ENCODE results near the gene RELT. TPM values are rescaled to one million over a fixed set of nuclear protein-coding genes. Genes with fewer than 3 reads are reported as not detected.

Gene RELT
- total and polyA plus RNA-seq, 9 donors: 0.38 to 4.7 (median 2.0) TPM

- Histone ChIP-seq H3K4me1 (ENCODE audit: insufficient read depth) (no peaks in the 10 kb centered on the region), H3K27me3 (no peaks in the 10 kb centered on the region), H3K27ac (no peak overlapping the region), H3K9me3 (no peaks in the 10 kb centered on the region), H3K36me3 (no peaks in the 10 kb centered on the region), H3K4me3 (no peak overlapping the region)
- intact Hi-C loops (cut with DNase I): loop anchor here in 2 of 4 donors (5.0 kb wide), 2 partner anchors 36 to 306 kb away; no protein-coding TSS in a partner anchor
- WGBS, 3 donors: 14 to 18% (median 14%) methylated on average over 16 of the region's 16 CpGs
- peak in 2 of 5 donors; percentile 64 to 70 for DNase-seq
- TF ChIP-seq, protein P1, sequence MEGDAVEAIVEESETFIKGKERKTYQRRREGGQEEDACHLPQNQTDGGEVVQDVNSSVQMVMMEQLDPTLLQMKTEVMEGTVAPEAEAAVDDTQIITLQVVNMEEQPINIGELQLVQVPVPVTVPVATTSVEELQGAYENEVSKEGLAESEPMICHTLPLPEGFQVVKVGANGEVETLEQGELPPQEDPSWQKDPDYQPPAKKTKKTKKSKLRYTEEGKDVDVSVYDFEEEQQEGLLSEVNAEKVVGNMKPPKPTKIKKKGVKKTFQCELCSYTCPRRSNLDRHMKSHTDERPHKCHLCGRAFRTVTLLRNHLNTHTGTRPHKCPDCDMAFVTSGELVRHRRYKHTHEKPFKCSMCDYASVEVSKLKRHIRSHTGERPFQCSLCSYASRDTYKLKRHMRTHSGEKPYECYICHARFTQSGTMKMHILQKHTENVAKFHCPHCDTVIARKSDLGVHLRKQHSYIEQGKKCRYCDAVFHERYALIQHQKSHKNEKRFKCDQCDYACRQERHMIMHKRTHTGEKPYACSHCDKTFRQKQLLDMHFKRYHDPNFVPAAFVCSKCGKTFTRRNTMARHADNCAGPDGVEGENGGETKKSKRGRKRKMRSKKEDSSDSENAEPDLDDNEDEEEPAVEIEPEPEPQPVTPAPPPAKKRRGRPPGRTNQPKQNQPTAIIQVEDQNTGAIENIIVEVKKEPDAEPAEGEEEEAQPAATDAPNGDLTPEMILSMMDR (IDR thresholded peaks at IDR 0.05): peak; percentile 84 to 90 (median 86)
- no peak for TF ChIP-seq EP300 (IDR thresholded peaks at IDR 0.05)
Measured at GRCh38 chr11:73350908-73351636, 25.1 kb upstream of the RELT start.

GRCh38 chr11:73353422-73353821 is 22.8 kb upstream of the RELT start:
- intact Hi-C loops (cut with DNase I): loop anchor here in 2 of 4 donors (5.0 kb wide), 2 partner anchors 34 to 304 kb away; no protein-coding TSS in a partner anchor
- H3K36me3 ChIP-seq: no peaks in the 10 kb centered on the region
- 90 to 96% (median 91%) methylated on average over 4 of the region's 4 CpGs for WGBS, 3 donors

DNA sequence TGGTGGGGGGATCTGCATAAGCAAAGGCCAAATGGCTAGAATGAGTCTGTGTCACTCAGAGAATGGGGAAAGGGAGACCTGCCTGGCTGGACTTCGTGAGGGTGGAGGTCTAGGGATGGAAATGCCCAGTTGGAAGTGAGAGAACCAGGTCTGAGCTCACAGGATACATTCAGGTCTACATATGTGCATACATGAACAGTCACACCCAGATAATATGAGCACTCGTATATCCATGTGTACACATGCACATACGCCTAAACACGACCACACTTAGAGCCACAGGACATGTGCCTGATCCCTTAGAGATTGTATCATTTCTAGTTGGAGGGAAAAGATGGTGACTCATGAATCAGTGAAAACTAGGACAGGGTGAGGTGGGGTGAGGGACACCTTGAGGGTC is 21.1 kb upstream of the RELT start:
- no peak for DNase-seq
- no peak overlapping the region for H3K4me3 ChIP-seq
- intact Hi-C loops (cut with DNase I): no loop called here
- H3K27me3 ChIP-seq: no peaks in the 10 kb centered on the region
- no peaks in the 10 kb centered on the region for H3K9me3 ChIP-seq
- no peak for TF ChIP-seq EP300 (IDR thresholded peaks at IDR 0.05)
- TF ChIP-seq, protein P1 (IDR thresholded peaks at IDR 0.05): no peak
- no peak for TF ChIP-seq POLR2A (IDR thresholded peaks at IDR 0.05)
- no peaks in the 10 kb centered on the region for H3K4me1 ChIP-seq (ENCODE audit: insufficient read depth)
- no peak overlapping the region for H3K27ac ChIP-seq
- WGBS, 3 donors: 91 to 95% (median 93%) methylated on average over 4 of the region's 4 CpGs
- no peaks in the 10 kb centered on the region for H3K36me3 ChIP-seq

More at GRCh38 chr11:73353422-73353821, 22.8 kb upstream of the RELT start:
- Histone ChIP-seq H3K27ac (no peak overlapping the region), H3K27me3 (no peaks in the 10 kb centered on the region), H3K4me3 (no peak overlapping the region), H3K4me1 (ENCODE audit: insufficient read depth) (no peaks in the 10 kb centered on the region), H3K9me3 (no peaks in the 10 kb centered on the region)
- DNase-seq: no peak
- TF ChIP-seq POLR2A (IDR thresholded peaks at IDR 0.05) (no peak), EP300 (IDR thresholded peaks at IDR 0.05) (no peak)
- TF ChIP-seq, protein P1 (IDR thresholded peaks at IDR 0.05): no peak

- Histone ChIP-seq H3K36me3 (no peaks in the 10 kb centered on the region), H3K27ac (no peak overlapping the region), H3K27me3 (no peaks in the 10 kb centered on the region), H3K4me1 (ENCODE audit: insufficient read depth) (no peaks in the 10 kb centered on the region), H3K4me3 (no peak overlapping the region), H3K9me3 (no peaks in the 10 kb centered on the region)
- 91 to 93% (median 93%) methylated on average over 22 of the region's 22 CpGs for WGBS, 3 donors
- DNase-seq: no peak
- TF ChIP-seq POLR2A (IDR thresholded peaks at IDR 0.05) (no peak), EP300 (IDR thresholded peaks at IDR 0.05) (no peak)
- TF ChIP-seq, protein P1 (IDR thresholded peaks at IDR 0.05): no peak
- intact Hi-C loops (cut with DNase I): no loop called here
Measured at GRCh38 chr11:73356979-73357860, 19.0 kb upstream of the RELT start.

All from ovary (tissue), 9 donors.